HG02588 (cell line): ENCODE results near the gene KLHL40.

Experiments
- ATAC-seq: cut with Tn5 transposase; IDR thresholded peaks from one replicate; pipeline ENCODE4 v1.9.1; 2021; ENCODE audit warnings: mild to moderate bottlenecking, moderate library complexity; ENCODE audit not compliant: unreplicated experiment

The KLHL40 gene

GRCh38 chr3:42656680-42657610 lies 28.4 kb upstream of the KLHL40 start:
- no peak for ATAC-seq

- ATAC-seq = no peak
These were observed 27.7 kb upstream of the KLHL40 start for GRCh38 chr3:42657675-42658074.

- no peak for ATAC-seq
These were observed 27.1 kb upstream of the KLHL40 start for GRCh38 chr3:42658091-42658770.

- no peak for ATAC-seq
These were observed 26.5 kb upstream of the KLHL40 start for GRCh38 chr3:42658771-42659390.

GRCh38 chr3:42659451-42660130 lies 25.7 kb upstream of the KLHL40 start:
- no peak for ATAC-seq

- ATAC-seq = no peak
These were observed 25.1 kb upstream of the KLHL40 start for GRCh38 chr3:42660131-42660715.

- no peak for ATAC-seq
These were observed 24.4 kb upstream of the KLHL40 start for GRCh38 chr3:42660898-42661297.

GRCh38 chr3:42661593-42662022 lies 23.7 kb upstream of the KLHL40 start:
- ATAC-seq = no peak

GRCh38 chr3:42662037-42662812 lies 23.1 kb upstream of the KLHL40 start:
- no peak for ATAC-seq

- ATAC-seq = no peak
These were observed 22.4 kb upstream of the KLHL40 start for GRCh38 chr3:42662813-42663535.

- no peak for ATAC-seq
These were observed 21.5 kb upstream of the KLHL40 start for GRCh38 chr3:42663581-42664437.

- no peak for ATAC-seq
These were observed 20.9 kb upstream of the KLHL40 start for GRCh38 chr3:42664438-42664803.

- no peak for ATAC-seq
These were observed 20.1 kb upstream of the KLHL40 start for GRCh38 chr3:42665050-42665878.

GRCh38 chr3:42666022-42666421 lies 19.3 kb upstream of the KLHL40 start:
- ATAC-seq = no peak

- ATAC-seq = no peak
These were observed 18.7 kb upstream of the KLHL40 start for GRCh38 chr3:42666577-42666998.

- ATAC-seq = no peak
These were observed 18.2 kb upstream of the KLHL40 start for GRCh38 chr3:42667096-42667522.
